MM.1S (cell line): ENCODE results near the gene MOSMO.

Source experiments
- CTCF ChIP-seq: fragments of 300-600 bp; sonication (generic); IDR thresholded peaks from 2 replicates; pipeline ENCODE4 v1.5.1; 2016; ENCODE audit warnings: antibody characterized with exemption, low read length, mixed read lengths
- EZH2 ChIP-seq: fragments of 300-600 bp; sonication (generic); optimal IDR thresholded peaks from 2 replicates; pipeline ENCODE3; 2017; ENCODE audit warnings: low read depth, mild to moderate bottlenecking, antibody characterized with exemption, low read length, mixed read lengths
- EZH2phosphoT487 ChIP-seq: fragments of 300-600 bp; sonication (generic); IDR thresholded peaks from 2 replicates; pipeline ENCODE4 v1.6.1; 2018; ENCODE audit warnings: antibody characterized with exemption, low read length

DNA sequence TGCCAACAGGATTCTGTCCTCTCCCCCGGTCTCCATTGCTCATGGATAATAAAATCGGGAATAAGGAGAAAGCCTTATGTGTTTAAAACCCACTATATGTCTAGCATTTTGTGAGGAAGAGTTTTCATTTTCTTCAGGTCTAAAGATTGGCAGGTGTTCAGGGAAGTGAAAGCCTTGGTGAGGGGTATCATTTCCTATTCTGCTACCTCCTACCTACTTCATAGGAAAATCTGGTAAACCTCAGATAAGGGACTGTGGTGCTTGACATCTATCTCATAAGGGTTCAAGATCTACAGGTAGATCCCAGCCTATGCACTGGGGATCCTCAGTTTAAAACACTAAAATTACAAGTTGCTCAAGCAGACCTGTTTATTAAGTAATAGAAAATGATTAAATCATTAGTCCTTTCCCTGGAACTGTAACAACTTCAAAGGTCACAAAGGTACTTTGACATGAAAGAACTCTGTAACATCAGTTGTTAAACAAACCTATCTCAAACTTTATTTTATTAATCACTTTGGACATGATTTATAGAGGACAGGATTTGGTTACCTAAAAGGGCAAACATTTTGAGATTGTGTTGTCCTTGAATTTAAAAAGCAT is 6.5 kb downstream of the MOSMO start:
- TF ChIP-seq CTCF (no peak), EZH2 (no peak), EZH2phosphoT487 (no peak)
